A673 (cell line): ENCODE results near the gene CDC42BPB. TPM values are rescaled to one million over a fixed set of nuclear protein-coding genes. Genes with fewer than 3 reads are reported as not detected.

Experiments
- Bru-seq: library from RNA; stranded (reverse); fragments of 400-500 nt; gene quantifications from one replicate; lab custom pipeline; 2021; lab: Mats Ljungman, UMichigan
- BruChase-seq, 2 experiments: library from RNA; stranded (reverse); fragments of 400-500 nt; gene quantifications; one replicate each; lab custom pipeline; 2021; lab: Mats Ljungman, UMichigan
- BruUV-seq: library from RNA; stranded (reverse); fragments of 400-500 nt; replicated peaks from 2 replicates; lab custom pipeline; 2021; lab: Mats Ljungman, UMichigan
- CTCF ChIA-PET: fragments of 300-600 bp; sonication (Branson Sonifier 250); formaldehyde crosslinking; loops from one replicate; lab custom pipeline; 2022; ENCODE audit warnings: antibody characterized with exemption; lab: Charles Lee
- POLR2A ChIA-PET: fragments of 300-600 bp; sonication (Branson Sonifier 250); formaldehyde crosslinking; loops from one replicate; lab custom pipeline; 2022; ENCODE audit warnings: antibody characterized with exemption; ENCODE audit not compliant: low non-redundant PET; lab: Charles Lee
- DNase-seq: peaks from one replicate; pipeline ENCODE4 v3.0.0-alpha.2; 2015; ENCODE audit warnings: low spot score
- H3K27ac ChIP-seq: fragments of 200-600 bp; sonication (generic); 2 replicates; pipeline ENCODE4 v1.5.1; 2016; ENCODE audit warnings: mixed run types, low read depth, mild to moderate bottlenecking, mixed read lengths, antibody characterized with exemption, low read length; ENCODE audit not compliant: poor library complexity, severe bottlenecking
- H3K27me3 ChIP-seq: fragments of 200-600 bp; sonication (generic); replicated peaks from 2 replicates; pipeline ENCODE4 v1.6.1; 2017; ENCODE audit warnings: mixed run types, low read depth, mild to moderate bottlenecking, mixed read lengths, antibody characterized with exemption, low read length; ENCODE audit not compliant: insufficient read depth, poor library complexity
- H3K36me3 ChIP-seq: fragments of 200-600 bp; sonication (generic); 2 replicates; pipeline ENCODE4 v1.6.1; 2016; ENCODE audit warnings: mixed run types, mild to moderate bottlenecking, mixed read lengths, antibody characterized with exemption, low read length; ENCODE audit not compliant: insufficient read depth, poor library complexity, severe bottlenecking
- H3K4me1 ChIP-seq: fragments of 200-600 bp; sonication (generic); 2 replicates; pipeline ENCODE4 v1.6.1; 2017; ENCODE audit warnings: mixed run types, mild to moderate bottlenecking, mixed read lengths, antibody characterized with exemption, low read length; ENCODE audit not compliant: insufficient read depth, poor library complexity, severe bottlenecking
- H3K4me3 ChIP-seq: fragments of 200-600 bp; sonication (generic); 2 replicates; pipeline ENCODE4 v1.5.1; 2016; ENCODE audit warnings: low read depth, mixed run types, mild to moderate bottlenecking, mixed read lengths, low read length; ENCODE audit not compliant: poor library complexity, severe bottlenecking
- H3K9me3 ChIP-seq: fragments of 200-600 bp; sonication (generic); 2 replicates; pipeline ENCODE4 v1.6.1; 2016; ENCODE audit warnings: mixed run types, low read depth, mild to moderate bottlenecking, mixed read lengths, antibody characterized with exemption, low read length; ENCODE audit not compliant: poor library complexity, severe bottlenecking
- CTCF ChIP-seq: fragments of 300-800, 200-600 bp; sonication (generic); conservative IDR thresholded peaks from 2 replicates; pipeline ENCODE4 v1.5.1; 2017; ENCODE audit warnings: low read depth, mild to moderate bottlenecking, antibody characterized with exemption, low read length, moderate library complexity, mixed read lengths
- EZH2 ChIP-seq: fragments of 200-600 bp; sonication (generic); IDR thresholded peaks from 2 replicates; pipeline ENCODE4 v1.6.1; 2017; ENCODE audit warnings: borderline replicate concordance, low read depth, mild to moderate bottlenecking, mixed read lengths, antibody characterized with exemption, low read length; ENCODE audit not compliant: poor library complexity, severe bottlenecking
- intact Hi-C: fragments of 100-400 bp; cut with micrococcal nuclease; formaldehyde crosslinking; loops from one replicate; pipeline ENCODE4 v1.10.0; 2022; ENCODE audit not compliant: unreplicated experiment
- long read RNA-seq: library from polyadenylated mRNA; stranded (forward); transcript quantifications from one replicate; pipeline ENCODE4 v2.0.0, GENCODE V29; 2022
- total RNA-seq: library from RNA; stranded (reverse); gene quantifications from 2 replicates; pipeline ENCODE4 v1.2.3, GENCODE V29; 2021

Gene CDC42BPB
- total RNA-seq (103 and 106 TPM in 2 replicates), Bru-seq, nascent RNA (percentile 77 among the genes with signal in this experiment), BruChase-seq, experiment 1, labeled RNA remaining after a 2-hour chase (percentile 80 among the genes with signal in this experiment), BruChase-seq, experiment 2, labeled RNA remaining after a 6-hour chase (percentile 88 among the genes with signal in this experiment)
- long read RNA-seq, partial matches to known transcripts: 5 of 10 reads
- long read RNA-seq, other reads (novel, unspliced or antisense): 5 of 10 reads

GRCh38 chr14:103057372-103058163 is at the start of gene CDC42BPB:
CDC42BPB (minus strand) TSS chr14:103057549; CDS start chr14:103057173, 376 bp downstream.
- no TSS peak for BruUV-seq
- CTCF ChIA-PET: no interaction called here

GRCh38 chr14:103105580-103106150 is 48.3 kb upstream of the CDC42BPB start:
- Histone ChIP-seq H3K36me3 (no peaks in the 10 kb centered on the region), H3K4me1 (peaks cover 12% of the 10 kb centered on the region), H3K4me3 (no peak overlapping the region), H3K27me3 (peaks cover 30% of the 10 kb centered on the region), H3K9me3 (no peaks in the 10 kb centered on the region), H3K27ac (no peak overlapping the region)
- POLR2A ChIA-PET: interaction anchor here (0.7 kb wide), 1 partner anchor 130 kb away, joined by 3 read pairs; no protein-coding TSS in a partner anchor
- intact Hi-C loops: loop anchor here (2.0 kb wide), 1 partner anchor 79 kb away; no protein-coding TSS in a partner anchor
- DNase-seq: no peak
- CTCF ChIA-PET: interaction anchor here (0.8 to 2.2 kb wide), 7 partner anchors 10 to 285 kb away, joined by 3 to 29 read pairs (median 5); no protein-coding TSS in a partner anchor
- TF ChIP-seq EZH2: no peak
- no peak for TF ChIP-seq CTCF
- BruUV-seq: no TSS peak

More at GRCh38 chr14:103057372-103058163, at the start of gene CDC42BPB:
- peak within 1 kb of the TSS; percentile 82 for H3K27ac ChIP-seq
- H3K36me3 ChIP-seq: no peaks in the 10 kb centered on the region
- peak within 1 kb of the TSS; percentile 94 for H3K4me3 ChIP-seq
- TF ChIP-seq CTCF: no peak
- no peak for TF ChIP-seq EZH2
- intact Hi-C loops: no loop called here
- no peaks in the 10 kb centered on the region for H3K27me3 ChIP-seq
- peak; percentile 96 for DNase-seq
- peaks cover 21% of the 10 kb centered on the region for H3K4me1 ChIP-seq
- H3K9me3 ChIP-seq: no peaks in the 10 kb centered on the region
- POLR2A ChIA-PET: no interaction called here

GRCh38 chr14:103104654-103105452 is 47.5 kb upstream of the CDC42BPB start:
- H3K4me3 ChIP-seq: no peak overlapping the region
- peak; percentile 64 for DNase-seq
- BruUV-seq: no TSS peak

More at GRCh38 chr14:103104654-103105452, 47.5 kb upstream of the CDC42BPB start:
- Histone ChIP-seq H3K27me3 (peaks cover 30% of the 10 kb centered on the region), H3K27ac (no peak overlapping the region), H3K4me1 (peaks cover 12% of the 10 kb centered on the region), H3K36me3 (no peaks in the 10 kb centered on the region), H3K9me3 (no peaks in the 10 kb centered on the region)
- intact Hi-C loops: loop anchor here (1.0 to 2.0 kb wide), 2 partner anchors 80 to 187 kb away; no protein-coding TSS in a partner anchor
- ChIA-PET CTCF (interaction anchor here (0.6 to 2.2 kb wide), 15 partner anchors 9 to 788 kb away, joined by 3 to 29 read pairs (median 4); no protein-coding TSS in a partner anchor), POLR2A (interaction anchor here (0.7 kb wide), 1 partner anchor 130 kb away, joined by 3 read pairs; no protein-coding TSS in a partner anchor)
- TF ChIP-seq EZH2 (peak; percentile 63), CTCF (peak; percentile 100)
